Dedifferentiated amniotic fluid mesenchymal stem cell (primary cell): ENCODE data around the gene LIPH.

ENCODE experiments used
- DNase-seq: peaks from one replicate; pipeline ENCODE4 v3.0.0-alpha.2; 2016; ENCODE audit errors: extremely low spot score

LIPH gene

DNA sequence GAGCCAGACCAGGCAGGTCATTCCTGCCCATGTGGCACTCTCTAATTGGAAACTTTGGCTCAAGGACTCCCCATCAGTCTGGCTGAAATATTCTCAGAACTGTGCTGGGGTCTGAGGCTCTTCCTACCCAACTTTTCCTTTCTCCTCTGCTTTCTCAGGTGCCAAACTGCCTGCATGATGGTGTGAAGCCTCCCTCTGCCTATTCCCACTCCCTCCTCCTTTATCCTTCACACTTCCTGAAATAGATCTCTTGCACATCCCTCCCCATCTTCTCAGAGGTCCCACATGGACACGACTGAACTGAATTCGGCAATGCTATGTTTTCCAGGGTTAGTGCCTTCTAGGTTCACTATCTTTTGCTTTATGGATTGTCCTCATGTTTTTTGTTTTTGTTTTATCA is 12.5 kb downstream of the LIPH start:
- DNase-seq, result no peak

GRCh38 chr3:185537369-185537970 is 14.9 kb downstream of the LIPH start:
- DNase-seq, result no peak

DNA sequence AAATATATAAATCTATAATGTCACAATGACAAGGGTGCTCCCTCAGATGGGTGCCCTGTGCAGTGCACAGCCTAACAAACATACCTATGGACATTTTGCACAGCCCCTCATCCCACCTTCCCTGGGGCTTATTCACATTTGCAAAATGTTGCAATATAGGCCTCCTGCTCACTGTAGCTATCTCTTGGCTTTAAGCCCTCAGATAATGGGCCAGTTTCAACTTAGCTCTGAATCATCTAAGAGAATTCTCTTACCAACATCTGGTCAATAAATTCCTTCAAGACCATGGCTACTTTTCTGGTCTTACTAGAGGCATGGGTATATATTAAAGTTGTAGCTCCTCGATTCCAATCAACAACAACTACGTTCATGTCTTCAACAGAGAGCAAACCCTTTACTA is 17.9 kb downstream of the LIPH start:
- DNase-seq, result no peak

GRCh38 chr3:185532901-185533300 is 19.5 kb downstream of the LIPH start:
- DNase-seq, result no peak

DNA sequence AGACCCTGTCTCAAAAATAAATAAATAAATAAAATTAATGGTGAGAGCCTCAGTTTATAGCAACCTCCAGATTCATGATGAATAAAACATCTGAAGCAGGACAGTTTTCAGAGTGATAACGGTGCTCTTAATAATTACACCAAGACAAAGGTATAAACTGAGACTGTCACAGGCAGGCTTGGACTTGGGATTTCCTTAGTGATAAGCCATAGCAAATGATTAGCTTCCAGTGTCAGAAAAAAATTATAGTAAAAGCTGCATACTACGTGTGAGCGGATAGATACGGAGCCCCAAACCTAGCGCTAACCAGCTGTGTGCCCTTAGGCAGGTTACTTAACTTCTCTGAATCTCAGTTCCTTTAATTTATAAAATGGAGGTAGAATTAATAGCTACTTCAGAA is 21.5 kb downstream of the LIPH start:
- DNase-seq, result no peak

DNA sequence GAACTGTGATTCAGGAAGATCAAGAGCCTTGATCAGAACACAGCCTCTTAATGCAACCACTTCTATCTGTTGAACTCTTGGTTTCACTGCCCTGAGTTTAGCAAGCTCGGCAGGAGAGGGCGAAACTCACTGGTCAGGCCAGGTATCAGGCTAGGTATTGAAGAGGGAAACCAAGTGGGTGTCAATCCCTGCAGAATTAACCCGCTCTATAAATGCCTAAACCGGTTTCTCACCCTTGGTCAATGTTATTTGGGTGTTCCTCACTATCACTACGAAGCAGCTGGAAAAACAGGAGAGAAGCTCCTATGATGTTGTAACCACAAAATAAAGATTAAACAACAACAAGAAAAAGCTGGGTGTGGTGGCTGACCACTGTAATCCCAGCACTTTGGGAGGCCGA is 23.9 kb downstream of the LIPH start:
- no peak for DNase-seq

DNA sequence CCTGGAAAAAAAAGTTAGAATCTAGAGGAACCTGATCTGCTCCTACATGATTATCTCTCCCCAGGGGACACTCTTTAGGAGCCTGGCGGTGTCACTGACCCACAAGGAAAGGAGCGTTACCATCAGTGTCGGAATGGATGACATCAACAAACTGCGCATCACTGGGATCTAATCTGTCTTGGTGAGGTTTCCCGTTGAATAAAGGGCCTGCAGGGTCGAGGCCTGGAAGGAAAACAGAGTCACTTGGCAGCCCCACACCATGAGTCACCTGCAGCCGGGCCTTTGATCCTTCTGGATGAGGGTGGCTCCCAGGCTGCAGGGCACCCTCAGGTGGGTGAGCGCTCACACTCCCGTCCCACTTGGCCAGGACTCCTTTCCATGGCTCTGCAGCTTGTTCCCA is 25.0 kb downstream of the LIPH start:
- DNase-seq, result no peak

- no peak for DNase-seq
These were observed 25.9 kb downstream of the LIPH start for GRCh38 chr3:185526349-185526951.

DNA sequence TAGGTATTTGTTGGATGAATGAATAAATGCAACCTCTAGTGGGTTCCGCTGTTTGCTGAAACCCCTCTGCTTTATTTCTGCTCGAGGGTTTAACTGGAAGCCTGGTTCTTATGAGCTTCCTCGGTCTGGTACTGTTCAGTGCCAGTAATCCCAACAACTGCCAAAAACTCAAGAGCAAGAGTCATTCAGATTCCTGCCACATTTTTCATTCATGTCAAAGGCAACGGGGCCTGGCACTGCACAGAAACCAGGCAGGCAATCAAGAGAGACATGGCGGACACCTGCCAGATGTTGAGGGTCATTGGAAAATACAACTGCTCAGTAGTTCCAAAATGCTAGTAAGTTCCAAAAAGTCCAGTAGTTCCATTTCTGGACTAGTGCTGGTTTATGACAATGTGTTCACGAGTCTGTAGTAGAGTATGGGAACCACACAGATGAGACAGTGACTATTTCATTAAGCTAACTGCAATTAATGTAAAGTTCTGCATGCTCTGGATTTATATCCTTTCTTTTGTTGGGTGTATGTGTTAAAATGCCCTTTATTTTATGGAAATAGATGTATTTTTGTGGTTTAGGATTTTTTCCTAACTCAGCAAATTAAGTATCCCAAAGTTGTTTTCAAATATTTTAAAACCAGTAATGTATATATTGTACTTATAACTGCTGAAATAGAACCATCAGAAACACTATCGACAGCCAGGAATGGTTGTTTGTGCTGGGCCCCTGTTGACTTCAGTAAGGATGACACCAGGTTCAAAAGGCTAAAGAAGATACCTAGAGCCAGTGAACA is 30.8 kb downstream of the LIPH start:
- no peak for DNase-seq

DNA sequence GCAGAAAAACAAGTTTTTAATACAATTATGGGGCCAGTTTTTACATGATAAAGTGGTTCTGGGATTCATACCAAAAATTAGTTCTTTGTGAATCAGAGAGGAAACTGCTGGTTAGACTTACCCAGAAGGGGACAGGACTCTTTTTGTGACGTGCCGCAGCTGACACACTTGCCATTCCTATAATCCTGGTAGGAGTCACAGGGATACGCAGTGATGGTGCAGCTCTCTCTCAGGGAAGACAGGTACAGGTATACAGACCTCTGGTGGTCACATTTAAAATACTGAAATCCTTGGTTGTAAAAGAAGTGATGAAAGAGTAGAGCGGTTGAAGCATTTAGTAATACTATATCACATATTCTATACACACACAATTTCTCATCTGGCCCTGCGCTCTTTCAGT is 33.4 kb downstream of the LIPH start:
- no peak for DNase-seq

DNA sequence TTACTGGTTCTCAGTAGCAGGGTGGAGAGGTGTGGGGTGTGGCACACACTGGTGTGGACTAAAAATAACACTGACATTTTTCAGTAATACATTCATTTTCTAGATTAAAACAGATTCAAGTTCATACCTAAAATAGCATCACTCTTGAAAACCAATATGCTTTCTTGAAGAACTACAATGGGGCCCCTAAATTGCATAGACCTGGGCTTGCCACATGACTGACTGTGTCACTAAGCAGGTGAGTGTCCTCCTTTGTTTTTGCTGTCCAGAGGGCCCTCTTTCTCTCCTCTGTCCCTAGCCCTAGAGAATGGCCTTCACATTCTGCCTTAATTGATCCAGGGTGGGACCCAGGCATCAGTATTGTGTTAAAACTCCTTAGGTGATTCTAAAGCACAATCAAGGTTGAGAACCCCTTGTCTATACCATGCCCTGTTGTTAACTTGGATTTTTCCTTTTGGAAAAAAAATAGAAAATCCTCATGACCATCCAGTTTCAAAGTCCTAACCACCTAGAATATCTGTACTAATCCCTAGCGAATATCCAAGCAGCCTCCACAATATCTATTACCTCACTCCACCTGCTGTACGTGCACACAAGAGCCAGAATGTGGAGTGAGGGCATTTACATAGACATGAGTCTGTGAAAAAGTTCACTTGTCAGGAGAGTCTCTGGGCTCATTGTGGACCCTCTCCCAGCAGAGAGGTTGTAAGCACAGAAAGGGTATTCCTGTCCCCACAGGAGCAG is 34.8 kb downstream of the LIPH start:
- no peak for DNase-seq

GRCh38 chr3:185511711-185512110 is 40.7 kb downstream of the LIPH start:
- no peak for DNase-seq

DNA sequence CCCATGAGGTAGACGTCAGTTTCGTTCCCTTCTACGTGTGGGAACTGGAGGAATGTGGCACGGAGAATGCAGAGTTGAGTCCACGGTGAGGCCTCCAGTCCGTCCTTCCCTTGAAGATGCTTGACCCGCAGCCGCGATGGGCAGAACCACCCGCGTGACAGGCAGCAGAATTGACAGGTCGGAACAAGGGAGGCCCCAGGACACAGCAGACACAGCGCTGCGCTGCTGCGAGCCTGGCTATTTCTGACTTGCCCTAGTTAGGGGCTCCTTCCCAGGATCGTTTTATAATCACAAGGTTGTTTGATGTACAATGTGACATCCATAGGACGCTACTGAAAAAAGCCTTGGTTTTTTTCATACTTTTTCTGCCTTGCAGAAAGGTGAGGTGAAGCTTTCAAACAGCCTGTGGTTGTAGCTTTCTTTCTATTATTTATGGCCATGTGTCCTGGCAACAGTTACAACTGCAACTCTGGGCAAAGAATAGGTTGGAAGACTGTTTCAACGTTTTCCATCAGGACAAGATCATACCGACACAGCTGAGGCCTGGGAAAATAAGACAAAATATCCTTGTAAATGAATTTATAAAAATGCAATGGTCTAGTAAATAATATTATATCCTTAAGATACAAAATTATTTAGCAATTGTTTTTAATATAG is 43.9 kb downstream of the LIPH start:
- no peak for DNase-seq

DNA sequence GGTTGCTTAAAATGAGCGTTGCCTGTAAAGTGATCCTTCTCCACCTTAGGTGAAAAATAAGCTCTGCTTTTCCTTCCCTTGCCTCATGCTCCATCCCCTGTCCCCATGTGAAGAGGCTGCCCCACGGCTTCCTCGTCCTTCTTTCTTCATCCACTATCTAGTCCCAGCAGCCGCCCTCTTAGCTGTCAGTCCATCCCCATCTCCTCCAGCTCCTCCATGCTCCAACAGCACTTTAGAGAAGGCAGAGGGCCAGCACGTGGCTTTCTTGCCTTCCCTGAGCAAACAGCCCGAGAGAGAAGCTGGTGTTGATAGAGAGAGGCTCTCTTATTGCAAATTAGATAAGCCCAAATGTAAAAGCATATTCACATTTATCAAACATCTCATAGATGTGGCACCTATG is 44.5 kb downstream of the LIPH start:
- DNase-seq, result no peak

GRCh38 chr3:185504636-185505035 is 47.8 kb downstream of the LIPH start:
- DNase-seq, result no peak

DNA sequence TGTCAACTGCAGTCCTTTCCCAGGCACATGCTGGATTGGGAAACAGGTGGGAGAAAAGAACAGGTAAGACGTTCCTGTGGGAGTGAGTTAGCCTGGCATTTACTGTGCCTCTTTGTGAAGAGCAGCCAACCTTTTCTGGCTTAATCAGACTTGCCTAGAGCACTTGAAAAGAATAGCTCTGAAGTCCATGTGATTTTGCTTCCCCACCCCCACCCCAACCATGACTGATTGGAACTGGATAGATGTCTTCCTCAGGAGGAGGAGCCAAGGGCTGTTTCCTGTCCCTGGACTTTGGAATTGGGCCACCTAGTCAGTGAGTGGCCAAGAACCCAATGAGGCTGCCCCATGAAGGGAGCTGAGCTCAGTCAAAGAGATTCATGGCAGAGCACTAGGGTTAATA is 48.9 kb downstream of the LIPH start:
- no peak for DNase-seq

DNA sequence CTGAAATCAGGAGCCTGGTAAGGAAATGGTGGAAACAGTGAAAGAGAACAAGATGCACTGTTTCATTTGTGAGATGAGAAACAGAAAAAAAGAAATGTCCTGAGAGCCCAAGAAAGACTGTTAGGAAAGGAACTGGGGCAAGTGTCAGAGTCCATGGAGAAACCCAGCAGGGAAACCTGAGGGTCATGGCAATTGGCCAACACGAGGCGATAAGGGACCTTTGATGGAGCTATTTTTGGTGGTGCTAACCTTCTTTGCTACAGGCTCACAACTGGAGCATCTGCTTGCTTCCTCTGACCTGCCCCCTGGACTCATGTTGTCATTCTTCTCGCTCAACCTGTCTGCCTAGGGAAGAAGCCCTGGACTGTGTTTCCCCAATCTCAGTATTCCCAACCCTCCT is 49.4 kb downstream of the LIPH start:
- DNase-seq, result no peak

DNA sequence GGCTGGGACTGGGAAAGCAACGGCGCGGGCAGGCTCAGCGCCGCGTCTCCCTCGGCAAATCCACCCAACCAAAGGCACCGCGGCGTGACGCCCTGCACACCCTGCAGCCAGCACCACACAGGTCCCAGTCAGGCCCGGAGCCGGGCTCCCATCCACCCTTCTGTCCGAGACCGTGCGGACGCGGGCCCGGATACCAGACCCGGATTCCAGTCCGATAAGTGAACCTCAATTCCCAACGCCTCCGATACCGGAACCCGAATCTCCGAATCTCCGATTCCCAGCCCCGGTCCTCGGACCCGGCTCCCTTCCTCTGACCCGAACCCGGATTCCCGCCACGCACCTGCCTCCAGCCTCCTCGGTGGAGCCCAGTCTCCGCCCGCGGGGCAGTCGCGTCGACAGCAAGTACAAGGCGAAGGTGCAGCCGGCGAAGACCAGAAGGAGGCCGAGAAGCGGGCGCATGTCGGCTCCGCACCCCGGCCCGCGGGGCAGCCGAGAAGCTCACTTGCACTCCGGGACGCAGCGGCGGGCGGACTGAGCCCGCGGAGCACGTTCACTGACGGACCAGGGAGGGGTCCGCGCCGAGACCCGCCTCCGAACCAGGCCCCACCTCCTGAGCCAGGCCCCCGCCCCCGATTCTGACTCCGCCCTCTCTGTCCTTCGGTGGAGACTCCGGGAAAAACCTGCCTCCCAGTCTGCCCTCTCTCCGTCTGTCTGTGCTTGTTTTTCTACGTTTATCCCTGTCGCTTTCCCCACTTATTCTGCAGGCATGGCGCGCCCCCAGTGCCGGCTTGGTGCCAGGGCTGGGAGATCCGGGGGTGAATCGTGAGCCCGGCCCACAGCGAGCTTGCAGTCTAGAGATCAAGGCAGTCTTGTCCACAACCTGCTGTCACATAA is 53.6 kb downstream of the LIPH start, which contains the start of gene TMEM41A:
TMEM41A (minus strand) TSS at position 533 of the 894 bp plus-strand sequence; CDS start at position 459, 74 bp downstream.
- peak; percentile 89 for DNase-seq

DNA sequence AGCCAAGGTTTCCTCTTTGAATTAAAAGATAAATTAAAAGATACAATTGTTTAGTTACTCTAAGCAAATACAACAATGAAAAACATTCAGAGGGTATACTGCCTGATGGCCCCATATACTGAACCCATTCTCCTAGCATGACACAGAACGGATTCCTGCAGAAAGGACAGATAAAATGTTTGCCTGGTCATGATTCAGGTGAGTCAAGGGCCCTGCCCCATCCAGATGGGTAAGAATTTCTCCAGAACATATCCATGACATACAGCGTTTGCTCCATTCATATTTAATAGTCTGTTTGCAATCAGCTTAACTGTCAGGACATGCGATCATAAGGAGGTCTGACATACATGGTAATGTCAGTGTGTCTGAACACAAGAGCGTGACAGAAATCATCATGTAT is 62.1 kb downstream of the LIPH start:
- no peak for DNase-seq

DNA sequence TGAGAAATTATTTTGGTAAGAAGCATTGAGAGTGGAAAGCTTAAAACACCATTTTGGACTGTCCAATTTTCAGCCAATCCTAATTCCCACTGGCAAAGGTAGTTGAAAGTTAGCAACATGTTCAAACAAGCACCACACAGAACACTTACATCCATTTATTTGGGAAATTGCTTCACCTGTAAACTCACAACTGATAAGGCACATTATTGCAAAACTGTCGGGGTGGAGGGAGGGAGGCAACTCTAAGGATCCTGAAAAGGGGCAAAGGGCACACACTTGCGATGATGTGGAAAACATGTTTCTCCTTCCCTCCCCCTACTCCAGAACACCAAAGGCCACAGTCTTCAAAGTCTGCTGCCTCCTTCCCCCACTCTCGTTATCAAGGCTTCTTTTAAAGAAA is 62.9 kb downstream of the LIPH start:
- no peak for DNase-seq

DNA sequence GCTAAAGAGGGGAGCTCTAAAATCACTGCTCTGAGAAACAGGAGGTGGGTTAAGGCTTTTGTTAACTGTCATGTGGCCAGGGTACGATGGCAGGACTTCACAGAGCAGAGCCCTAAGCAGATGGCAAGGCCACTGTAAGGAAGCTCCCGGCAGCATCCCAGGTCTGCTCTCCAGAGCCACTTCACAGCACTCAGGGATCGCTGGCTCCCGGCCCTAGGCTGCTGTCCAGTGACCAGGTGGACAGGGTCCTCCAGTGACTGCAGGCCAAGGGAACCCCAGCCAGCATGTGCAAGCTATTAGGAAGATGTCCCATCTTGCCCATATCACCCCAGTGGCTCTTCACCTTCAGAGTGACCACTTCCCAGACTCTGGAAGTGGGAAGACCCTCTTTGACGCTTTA is 63.9 kb downstream of the LIPH start:
- DNase-seq, result no peak
